Endothelial cell of umbilical vein (primary cell): ENCODE results near the gene SPATA24.

ENCODE experiments used
- EZH2 ChIP-seq: IDR thresholded peaks from 2 replicates; pipeline ENCODE4 v1.6.1; 2012; ENCODE audit warnings: borderline replicate concordance, low read depth, mild to moderate bottlenecking, moderate library complexity, low read length, inconsistent platforms; ENCODE audit not compliant: severe bottlenecking
- POLR2A ChIP-seq: IDR thresholded peaks from 2 replicates; pipeline ENCODE4 v1.6.1; 2012; ENCODE audit warnings: low read depth, mild to moderate bottlenecking, control low read depth, low read length
- POLR2AphosphoS5 ChIP-seq: IDR thresholded peaks from 2 replicates; pipeline ENCODE4 v1.6.1; 2012; ENCODE audit warnings: low read depth, mild to moderate bottlenecking, control low read depth, low read length, moderate library complexity; ENCODE audit not compliant: insufficient read depth
- TF ChIP-seq, protein P1 (sequence below), 2 donors: IDR thresholded peaks; 1 replicate in 1 of 2; 2 replicates in 1 of 2; pipeline ENCODE4 v1.5.1; 2011; ENCODE audit warnings: low read length in 2 of 2, mild to moderate bottlenecking in 2 of 2, moderate library complexity in 2 of 2, control low read depth in 1 of 2, inconsistent platforms in 1 of 2, low read depth in 1 of 2; ENCODE audit not compliant: insufficient read depth in 1 of 2; ENCODE audit errors: extremely low read depth in 1 of 2

DNA sequence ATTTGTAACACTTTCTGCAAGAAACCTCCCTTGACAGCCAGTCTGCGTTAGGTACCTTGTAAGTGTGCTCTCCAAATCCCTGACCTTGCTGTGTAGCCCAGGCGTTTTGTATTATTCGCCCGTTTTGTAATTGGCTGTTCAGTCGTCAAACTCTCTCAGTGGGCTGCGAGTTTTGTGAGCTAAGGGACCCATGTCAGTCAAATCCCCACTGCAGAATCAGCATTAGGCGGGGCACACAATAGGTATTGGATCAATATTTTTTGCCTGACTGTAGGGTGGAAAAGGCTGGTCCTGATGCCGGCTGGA lies 34.8 kb upstream of the SPATA24 start:
- TF ChIP-seq EZH2 = no peak
- TF ChIP-seq, protein P1, sequence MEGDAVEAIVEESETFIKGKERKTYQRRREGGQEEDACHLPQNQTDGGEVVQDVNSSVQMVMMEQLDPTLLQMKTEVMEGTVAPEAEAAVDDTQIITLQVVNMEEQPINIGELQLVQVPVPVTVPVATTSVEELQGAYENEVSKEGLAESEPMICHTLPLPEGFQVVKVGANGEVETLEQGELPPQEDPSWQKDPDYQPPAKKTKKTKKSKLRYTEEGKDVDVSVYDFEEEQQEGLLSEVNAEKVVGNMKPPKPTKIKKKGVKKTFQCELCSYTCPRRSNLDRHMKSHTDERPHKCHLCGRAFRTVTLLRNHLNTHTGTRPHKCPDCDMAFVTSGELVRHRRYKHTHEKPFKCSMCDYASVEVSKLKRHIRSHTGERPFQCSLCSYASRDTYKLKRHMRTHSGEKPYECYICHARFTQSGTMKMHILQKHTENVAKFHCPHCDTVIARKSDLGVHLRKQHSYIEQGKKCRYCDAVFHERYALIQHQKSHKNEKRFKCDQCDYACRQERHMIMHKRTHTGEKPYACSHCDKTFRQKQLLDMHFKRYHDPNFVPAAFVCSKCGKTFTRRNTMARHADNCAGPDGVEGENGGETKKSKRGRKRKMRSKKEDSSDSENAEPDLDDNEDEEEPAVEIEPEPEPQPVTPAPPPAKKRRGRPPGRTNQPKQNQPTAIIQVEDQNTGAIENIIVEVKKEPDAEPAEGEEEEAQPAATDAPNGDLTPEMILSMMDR (IDR thresholded peaks at IDR 0.05; ENCODE audit: extremely low read depth in 1 of 2, insufficient read depth in 1 of 2, low read depth in 1 of 2, low read length in 2 of 2) = no peak
- no peak for TF ChIP-seq POLR2AphosphoS5
- no peak for TF ChIP-seq POLR2A
